Endothelial cell of umbilical vein (primary cell): ENCODE results near the gene KLF1.

Experiments
- FOS ChIP-seq: IDR thresholded peaks from 2 replicates; pipeline ENCODE4 v1.6.1; 2011; ENCODE audit warnings: mild to moderate bottlenecking, low read length, moderate library complexity, borderline replicate concordance; ENCODE audit not compliant: insufficient read depth
- POLR2A ChIP-seq: IDR thresholded peaks from 2 replicates; pipeline ENCODE4 v1.6.1; 2012; ENCODE audit warnings: low read depth, mild to moderate bottlenecking, control low read depth, low read length
- TF ChIP-seq, protein P1 (sequence below), 2 donors: IDR thresholded peaks; 1 replicate in 1 of 2; 2 replicates in 1 of 2; pipeline ENCODE4 v1.5.1; 2011; ENCODE audit warnings: low read length in 2 of 2, mild to moderate bottlenecking in 2 of 2, moderate library complexity in 2 of 2, control low read depth in 1 of 2, inconsistent platforms in 1 of 2, low read depth in 1 of 2; ENCODE audit not compliant: insufficient read depth in 1 of 2; ENCODE audit errors: extremely low read depth in 1 of 2

DNA sequence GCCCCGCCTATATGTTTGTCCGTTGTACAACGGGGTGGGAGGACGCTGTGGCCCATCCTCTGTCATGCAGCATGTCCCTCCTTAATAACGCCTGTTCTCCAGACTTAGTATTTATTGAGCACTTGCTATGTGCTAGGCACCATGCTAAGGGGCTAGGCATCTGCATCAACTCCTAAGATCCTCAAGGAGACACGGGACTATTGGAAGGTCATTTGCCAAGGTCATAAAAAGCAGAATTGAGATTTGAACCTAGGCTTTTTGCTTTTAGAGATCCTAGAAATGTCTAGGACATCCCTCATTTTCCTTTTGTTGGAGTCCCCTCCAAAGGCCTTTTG is 50.5 kb downstream of the KLF1 start:
- TF ChIP-seq, protein P1, sequence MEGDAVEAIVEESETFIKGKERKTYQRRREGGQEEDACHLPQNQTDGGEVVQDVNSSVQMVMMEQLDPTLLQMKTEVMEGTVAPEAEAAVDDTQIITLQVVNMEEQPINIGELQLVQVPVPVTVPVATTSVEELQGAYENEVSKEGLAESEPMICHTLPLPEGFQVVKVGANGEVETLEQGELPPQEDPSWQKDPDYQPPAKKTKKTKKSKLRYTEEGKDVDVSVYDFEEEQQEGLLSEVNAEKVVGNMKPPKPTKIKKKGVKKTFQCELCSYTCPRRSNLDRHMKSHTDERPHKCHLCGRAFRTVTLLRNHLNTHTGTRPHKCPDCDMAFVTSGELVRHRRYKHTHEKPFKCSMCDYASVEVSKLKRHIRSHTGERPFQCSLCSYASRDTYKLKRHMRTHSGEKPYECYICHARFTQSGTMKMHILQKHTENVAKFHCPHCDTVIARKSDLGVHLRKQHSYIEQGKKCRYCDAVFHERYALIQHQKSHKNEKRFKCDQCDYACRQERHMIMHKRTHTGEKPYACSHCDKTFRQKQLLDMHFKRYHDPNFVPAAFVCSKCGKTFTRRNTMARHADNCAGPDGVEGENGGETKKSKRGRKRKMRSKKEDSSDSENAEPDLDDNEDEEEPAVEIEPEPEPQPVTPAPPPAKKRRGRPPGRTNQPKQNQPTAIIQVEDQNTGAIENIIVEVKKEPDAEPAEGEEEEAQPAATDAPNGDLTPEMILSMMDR (IDR thresholded peaks at IDR 0.05; ENCODE audit: extremely low read depth in 1 of 2, insufficient read depth in 1 of 2, low read depth in 1 of 2, low read length in 2 of 2): no peak
- TF ChIP-seq FOS (no peak), POLR2A (no peak)
